ENCODE results near the gene NRL.

GRCh38 chr14:24150567-24150966, 35.8 kb upstream of the NRL start:
- no peak for TF ChIP-seq CUX1 (CRISPR knock-in tag; IDR thresholded peaks at IDR 0.05)
- no peak for TF ChIP-seq KLF13 (tag; IDR thresholded peaks at IDR 0.05; ENCODE audit: borderline replicate concordance, low read depth)
- no peak for TF ChIP-seq CTCF (IDR thresholded peaks at IDR 0.05 in 2 of 3, conservative IDR thresholded peaks at IDR 0.05 in 1 of 3; ENCODE audit: insufficient read depth in 2 of 3, low read depth in 1 of 3, low read length in 3 of 3)
- no peak for TF ChIP-seq TAL1 (IDR thresholded peaks at IDR 0.05)
- TF ChIP-seq BCLAF1 (IDR thresholded peaks at IDR 0.05; ENCODE audit: borderline replicate concordance in 1 of 2, control insufficient read depth in 1 of 2, low read depth in 2 of 2, low read length in 1 of 2) = no peak
- no peak for TF ChIP-seq HNRNPH1 (optimal IDR thresholded peaks at IDR 0.05; ENCODE audit: low read depth, low read length)
- no peak for TF ChIP-seq RNF2 (IDR thresholded peaks at IDR 0.05)
- TF ChIP-seq CHD1 (IDR thresholded peaks at IDR 0.05; ENCODE audit: low read length) = no peak
- TF ChIP-seq DPF2 (IDR thresholded peaks at IDR 0.05) = no peak
